Uterus (tissue), 4 donors: Measurements from ENCODE around the gene C14orf119. TPM values are rescaled to one million over a fixed set of nuclear protein-coding genes. Genes with fewer than 3 reads are reported as not detected.

Source experiments
- DNase-seq, 2 donors: peaks; one replicate each; pipeline ENCODE4 v3.0.0-alpha.2; 2019 to 2020
- H3K27ac ChIP-seq, 2 donors: fragments of 200-600 bp; sonication (generic); 1 replicate in 1 of 2; 2 replicates in 1 of 2; pipeline ENCODE4 v1.5.1; 2016 to 2018
- H3K27me3 ChIP-seq, 2 donors: fragments of 200-600 bp; sonication (generic); one replicate each; pipeline ENCODE4 v1.5.1; 2018 to 2019; ENCODE audit warnings: control low read depth in 1 of 2
- H3K36me3 ChIP-seq, 2 donors: fragments of 200-600 bp; sonication (generic); one replicate each; pipeline ENCODE4 v1.5.1; 2019; ENCODE audit warnings: control low read depth in 1 of 2
- H3K4me1 ChIP-seq, 2 donors: fragments of 200-600 bp; sonication (generic); one replicate each; pipeline ENCODE4 v1.5.1; 2018 to 2019; ENCODE audit warnings: control low read depth in 1 of 2
- H3K4me3 ChIP-seq, 2 donors: fragments of 200-600 bp; sonication (generic); 1 replicate in 1 of 2; 2 replicates in 1 of 2; pipeline ENCODE4 v1.5.1; 2018 to 2019; ENCODE audit warnings: mild to moderate bottlenecking in 1 of 2
- H3K9me3 ChIP-seq, 2 donors: fragments of 200-600 bp; sonication (generic); one replicate each; pipeline ENCODE4 v1.5.1; 2019; ENCODE audit warnings: control low read depth in 1 of 2
- POLR2A ChIP-seq, 2 donors: fragments of 450-650 bp; IDR thresholded peaks; one replicate each; pipeline ENCODE4 v1.6.1; 2016; ENCODE audit warnings: antibody characterized with exemption in 2 of 2, mild to moderate bottlenecking in 1 of 2, moderate library complexity in 1 of 2
- intact Hi-C: fragments of 100-400 bp; cut with DNase I; formaldehyde crosslinking; loops from one replicate; pipeline ENCODE4 v1.15.1; 2023; ENCODE audit warnings: low total_unique reads
- total RNA-seq, 4 donors: library from RNA; depleted of rRNA in 3 of 4; stranded (reverse); fragments of >200 nt in 3 of 4; gene quantifications; one replicate each; pipeline versions ENCODE4 v1.1.0 to v1.2.4, GENCODE V29; 2014 to 2023
- TF ChIP-seq, protein P1 (sequence below), 4 experiments: fragments of 200-600 bp in 2 of 4; fragments of 450-650 bp in 2 of 4; sonication (generic) in 2 of 4; IDR thresholded peaks; one replicate each; pipeline ENCODE4 v1.5.1; 2016 to 2019; ENCODE audit warnings: antibody characterized with exemption in 4 of 4, mild to moderate bottlenecking in 2 of 4, moderate library complexity in 1 of 4
- donor health status: DM: yes; HTN: yes; CAD: no.

The C14orf119 gene
- total RNA-seq, 4 donors from 2014 or later, result 12.3 to 41.6 (median 26.7) TPM

DNA sequence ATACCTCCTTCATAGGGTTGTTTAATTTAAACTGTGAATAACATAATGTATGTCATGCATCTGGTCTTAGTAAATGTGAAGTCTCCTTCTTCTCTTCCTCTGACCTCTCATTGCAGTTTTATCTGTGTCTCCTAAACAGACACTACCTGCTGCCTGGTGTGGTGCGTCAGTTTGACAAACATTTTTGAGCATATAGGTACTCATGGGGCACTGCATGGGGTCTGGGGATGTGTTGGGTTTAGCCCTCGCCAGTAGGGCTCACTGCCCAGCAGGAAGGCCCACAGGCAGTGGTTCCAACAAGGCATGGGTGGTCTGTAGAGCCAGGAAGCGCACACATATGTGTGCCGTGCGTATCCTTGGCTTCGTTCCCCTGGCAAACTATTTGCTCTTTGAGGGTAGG, 26.8 kb downstream of the C14orf119 start:
- no peak for TF ChIP-seq POLR2A (IDR thresholded peaks at IDR 0.05)
- Histone ChIP-seq H3K4me1 (peaks cover 0 to 8% of the 10 kb centered on the region in 2 donors), H3K36me3 (no peaks in the 10 kb centered on the region), H3K27ac (peak overlapping the region; percentile 77 to 83), H3K27me3 (no peaks in the 10 kb centered on the region), H3K9me3 (no peaks in the 10 kb centered on the region), H3K4me3 (no peak overlapping the region)
- intact Hi-C loops, result no loop called here
- DNase-seq, result no peak

DNA sequence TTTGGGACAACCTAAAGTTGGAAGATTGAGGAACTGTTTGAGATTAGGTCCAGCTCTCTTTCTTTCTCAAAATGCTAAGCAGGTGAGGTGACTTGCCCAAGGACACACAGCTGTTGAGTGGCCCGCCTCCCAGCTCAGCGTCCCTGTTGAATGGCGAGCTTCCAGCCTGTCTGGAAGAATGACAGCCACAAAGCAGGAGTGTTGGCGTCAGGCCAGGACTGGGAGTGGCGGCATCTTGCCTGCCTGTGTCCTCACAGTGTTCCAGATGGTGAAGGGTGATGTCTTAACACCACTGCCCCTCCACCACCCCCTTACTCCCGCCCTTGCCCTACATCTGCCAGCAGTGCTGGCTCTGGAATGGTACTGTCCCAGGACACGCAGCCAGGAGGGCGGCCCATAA, 28.1 kb downstream of the C14orf119 start:
- Histone ChIP-seq H3K9me3 (no peaks in the 10 kb centered on the region), H3K27ac (peak overlapping the region; percentile 28 to 83), H3K4me1 (peaks cover 0 to 8% of the 10 kb centered on the region in 2 donors), H3K27me3 (no peaks in the 10 kb centered on the region), H3K36me3 (no peaks in the 10 kb centered on the region), H3K4me3 (no peak overlapping the region)
- TF ChIP-seq, protein P1, sequence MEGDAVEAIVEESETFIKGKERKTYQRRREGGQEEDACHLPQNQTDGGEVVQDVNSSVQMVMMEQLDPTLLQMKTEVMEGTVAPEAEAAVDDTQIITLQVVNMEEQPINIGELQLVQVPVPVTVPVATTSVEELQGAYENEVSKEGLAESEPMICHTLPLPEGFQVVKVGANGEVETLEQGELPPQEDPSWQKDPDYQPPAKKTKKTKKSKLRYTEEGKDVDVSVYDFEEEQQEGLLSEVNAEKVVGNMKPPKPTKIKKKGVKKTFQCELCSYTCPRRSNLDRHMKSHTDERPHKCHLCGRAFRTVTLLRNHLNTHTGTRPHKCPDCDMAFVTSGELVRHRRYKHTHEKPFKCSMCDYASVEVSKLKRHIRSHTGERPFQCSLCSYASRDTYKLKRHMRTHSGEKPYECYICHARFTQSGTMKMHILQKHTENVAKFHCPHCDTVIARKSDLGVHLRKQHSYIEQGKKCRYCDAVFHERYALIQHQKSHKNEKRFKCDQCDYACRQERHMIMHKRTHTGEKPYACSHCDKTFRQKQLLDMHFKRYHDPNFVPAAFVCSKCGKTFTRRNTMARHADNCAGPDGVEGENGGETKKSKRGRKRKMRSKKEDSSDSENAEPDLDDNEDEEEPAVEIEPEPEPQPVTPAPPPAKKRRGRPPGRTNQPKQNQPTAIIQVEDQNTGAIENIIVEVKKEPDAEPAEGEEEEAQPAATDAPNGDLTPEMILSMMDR (IDR thresholded peaks at IDR 0.05), result no peak
- no peak for TF ChIP-seq POLR2A (IDR thresholded peaks at IDR 0.05)
- intact Hi-C loops, result no loop called here
- DNase-seq, result peak; percentile 45 to 56

DNA sequence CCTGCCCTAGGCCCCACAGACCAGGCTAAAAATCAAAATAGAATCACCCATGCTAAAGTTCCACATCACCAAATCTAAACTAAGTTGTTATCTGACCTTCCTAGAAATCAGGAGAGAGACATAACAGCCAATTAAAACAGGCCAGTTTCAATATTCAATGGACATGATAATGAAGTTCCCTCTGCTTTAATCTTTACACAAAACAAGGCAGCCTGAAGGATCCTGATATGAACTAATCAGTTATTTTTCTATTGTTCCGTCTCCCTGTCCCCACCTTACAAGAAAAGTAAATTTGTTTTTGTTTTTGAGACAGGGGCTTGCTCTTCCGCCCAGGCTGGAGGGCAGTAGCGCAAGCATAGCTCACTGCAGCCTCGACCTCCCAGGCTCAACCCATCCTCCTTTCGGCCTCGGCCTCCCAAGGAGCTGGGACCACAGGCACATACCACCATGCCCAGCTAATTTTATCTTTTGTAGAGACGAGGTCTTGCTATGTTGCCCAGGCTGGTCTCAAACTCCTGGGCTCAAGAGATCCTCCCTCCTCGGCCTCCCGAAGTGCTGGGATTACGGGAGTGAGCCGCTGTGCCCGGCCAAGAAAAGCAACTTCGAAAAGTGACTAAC, 29.1 kb downstream of the C14orf119 start:
- no peak for DNase-seq

DNA sequence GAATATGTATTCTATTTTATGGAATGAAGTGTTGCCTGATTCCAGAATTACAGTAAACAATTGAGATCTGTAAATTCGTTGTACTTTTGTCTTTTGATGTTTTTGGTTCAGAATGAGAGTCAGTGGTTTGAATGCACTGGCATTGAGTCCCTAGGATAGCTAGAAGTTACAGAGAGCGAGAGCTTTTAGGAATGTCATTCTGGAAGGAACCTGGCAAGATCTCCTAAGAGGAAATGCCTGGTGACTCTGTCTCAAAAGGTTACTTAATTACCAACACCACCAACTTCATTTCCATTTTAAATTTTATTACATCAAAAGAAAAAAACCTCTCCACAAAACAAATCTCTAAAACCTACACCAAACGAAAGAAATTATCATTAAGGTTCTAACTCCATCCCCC, 29.7 kb downstream of the C14orf119 start:
- Histone ChIP-seq H3K4me3 (no peak overlapping the region), H3K36me3 (no peaks in the 10 kb centered on the region), H3K9me3 (no peaks in the 10 kb centered on the region), H3K4me1 (peaks cover 0 to 8% of the 10 kb centered on the region in 2 donors), H3K27ac (peak overlapping the region in 1 of 2 donors; percentile 67), H3K27me3 (no peaks in the 10 kb centered on the region)
- intact Hi-C loops, result no loop called here
- DNase-seq, result no peak
- no peak for TF ChIP-seq POLR2A (IDR thresholded peaks at IDR 0.05)
- TF ChIP-seq, protein P1 (IDR thresholded peaks at IDR 0.05), result no peak

More for the DNA sequence above, 29.1 kb downstream of the C14orf119 start:
- no peak for TF ChIP-seq POLR2A (IDR thresholded peaks at IDR 0.05)
- TF ChIP-seq, protein P1 (IDR thresholded peaks at IDR 0.05), result no peak
- H3K36me3 ChIP-seq, result no peaks in the 10 kb centered on the region
- no peaks in the 10 kb centered on the region for H3K27me3 ChIP-seq
- H3K4me1 ChIP-seq, result peaks cover 0 to 8% of the 10 kb centered on the region in 2 donors
- H3K4me3 ChIP-seq, result no peak overlapping the region
- H3K9me3 ChIP-seq, result no peaks in the 10 kb centered on the region
- H3K27ac ChIP-seq, result peak overlapping the region; percentile 28 to 83
- intact Hi-C loops, result no loop called here

DNA sequence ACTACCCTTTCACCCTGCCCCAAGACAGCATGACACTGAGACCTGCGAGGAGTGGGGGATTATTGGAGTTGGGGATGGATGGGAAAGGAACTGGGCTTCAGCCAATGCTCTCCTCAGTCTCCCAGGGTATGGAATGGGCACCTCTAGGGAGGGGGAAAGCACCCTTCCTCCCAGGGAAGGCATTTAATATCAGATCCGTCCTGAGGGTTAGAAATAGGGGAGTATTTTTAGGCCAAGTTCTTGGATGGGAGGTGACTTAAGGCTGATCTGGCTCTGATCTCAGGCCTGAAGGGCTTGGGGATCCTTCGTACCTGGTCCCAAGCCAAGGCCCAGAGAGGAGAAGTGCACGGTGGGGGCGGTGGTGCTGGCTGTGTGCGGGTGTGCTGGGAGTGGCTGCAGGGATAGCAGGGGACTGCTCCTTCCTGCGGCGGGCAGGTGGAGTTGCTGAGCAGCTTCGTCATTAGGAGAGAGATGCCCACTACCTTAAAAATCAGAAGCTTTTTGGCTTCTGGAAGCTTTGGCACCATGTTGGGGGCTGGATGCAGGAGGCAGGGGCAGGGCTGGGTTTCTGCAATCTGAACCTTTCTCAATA, 30.7 kb downstream of the C14orf119 start:
- peak overlapping the region; percentile 56 to 67 for H3K27ac ChIP-seq
- peaks cover 0 to 7% of the 10 kb centered on the region in 2 donors for H3K4me1 ChIP-seq
- no peak overlapping the region for H3K4me3 ChIP-seq
- TF ChIP-seq POLR2A (IDR thresholded peaks at IDR 0.05), result no peak
- TF ChIP-seq, protein P1 (IDR thresholded peaks at IDR 0.05), result no peak
- peak in 1 of 2 donors; percentile 54 for DNase-seq
- no peaks in the 10 kb centered on the region for H3K36me3 ChIP-seq
- no peaks in the 10 kb centered on the region for H3K9me3 ChIP-seq
- intact Hi-C loops, result no loop called here
- no peaks in the 10 kb centered on the region for H3K27me3 ChIP-seq
